HUES48 (cell line): Measurements from ENCODE around the gene FASN.

Source experiments
- H3K27ac ChIP-seq: one replicate; pipeline ENCODE4 v1.7.0; 2013; ENCODE audit warnings: low read depth, low read length, inconsistent platforms
- H3K27me3 ChIP-seq: 2 replicates; pipeline ENCODE4 v1.6.1; 2013; ENCODE audit warnings: mild to moderate bottlenecking, low read length; ENCODE audit not compliant: control insufficient read depth, insufficient read depth
- H3K36me3 ChIP-seq: 2 replicates; pipeline ENCODE4 v1.6.1; 2013; ENCODE audit warnings: low read length; ENCODE audit not compliant: control insufficient read depth, insufficient read depth
- H3K4me1 ChIP-seq: 2 replicates; pipeline ENCODE4 v1.6.1; 2013; ENCODE audit warnings: mild to moderate bottlenecking, low read length; ENCODE audit not compliant: control insufficient read depth, insufficient read depth
- H3K4me3 ChIP-seq: 2 replicates; pipeline ENCODE4 v1.5.1; 2013; ENCODE audit warnings: mild to moderate bottlenecking, low read depth, low read length
- H3K9ac ChIP-seq: 2 replicates; pipeline ENCODE4 v1.6.1; 2013; ENCODE audit warnings: mild to moderate bottlenecking, low read depth, low read length, moderate library complexity
- H3K9me3 ChIP-seq: 2 replicates; pipeline ENCODE4 v1.6.1; 2013; ENCODE audit warnings: low read length; ENCODE audit not compliant: control insufficient read depth, insufficient read depth

Gene FASN

GRCh38 chr17:82091264-82092066 is 6.6 kb downstream of the FASN start:
- Histone ChIP-seq H3K4me3 (no peak overlapping the region), H3K9ac (no peak overlapping the region), H3K27ac (no peak overlapping the region), H3K36me3 (peaks cover 93% of the 10 kb centered on the region), H3K27me3 (no peaks in the 10 kb centered on the region), H3K9me3 (no peaks in the 10 kb centered on the region), H3K4me1 (peaks cover 3% of the 10 kb centered on the region; the same call in 1 of the 2 replicates)

- H3K9me3 ChIP-seq: no peaks in the 10 kb centered on the region
- H3K9ac ChIP-seq: no peak overlapping the region
- no peak overlapping the region for H3K27ac ChIP-seq
- peaks cover 94% of the 10 kb centered on the region for H3K36me3 ChIP-seq
- H3K27me3 ChIP-seq: no peaks in the 10 kb centered on the region
- H3K4me3 ChIP-seq: no peak overlapping the region
- no peaks in the 10 kb centered on the region for H3K4me1 ChIP-seq
These were observed 7.3 kb downstream of the FASN start for GRCh38 chr17:82090549-82091263.

DNA sequence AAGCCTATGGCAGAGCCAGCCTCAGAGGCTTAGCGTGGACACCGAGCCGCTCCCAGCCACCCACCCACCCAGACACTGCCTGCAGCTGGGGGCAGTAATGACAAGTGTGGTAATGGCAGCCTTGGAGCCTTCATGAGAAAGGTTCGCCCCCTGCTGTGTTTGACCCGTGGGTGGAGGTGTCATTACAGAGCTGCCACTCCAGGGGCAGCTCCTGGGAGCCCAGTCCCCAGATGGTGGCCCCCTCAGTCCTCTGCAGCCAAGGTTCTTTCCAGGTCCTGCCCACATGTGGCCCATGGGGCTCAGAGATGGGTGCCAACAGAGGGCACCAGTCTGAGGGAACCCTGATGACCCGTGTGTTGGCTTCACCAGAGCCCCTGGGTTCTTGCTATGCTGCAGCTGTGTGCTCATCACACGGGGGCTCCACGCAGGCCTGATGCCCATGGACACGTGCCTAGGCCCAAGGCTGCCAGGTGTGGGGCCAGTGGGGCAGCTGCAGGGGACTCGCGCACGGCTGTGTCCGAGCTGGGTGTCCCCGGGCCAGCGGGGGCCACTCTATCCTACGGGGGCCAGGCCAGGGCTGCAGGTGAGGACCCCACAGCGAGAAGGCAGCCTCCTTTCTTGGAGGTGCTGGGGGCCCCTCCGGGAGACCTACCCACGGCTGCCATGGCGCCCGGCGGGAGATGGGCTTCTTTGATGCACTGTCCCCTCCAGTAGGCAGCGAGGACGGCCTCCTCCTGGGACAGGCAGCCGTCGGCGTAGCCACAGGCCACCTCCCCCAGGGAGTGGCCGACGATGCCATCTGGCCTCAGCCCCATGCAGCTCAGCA is 8.1 kb downstream of the FASN start:
- no peak overlapping the region for H3K9ac ChIP-seq
- no peak overlapping the region for H3K4me3 ChIP-seq
- peaks cover 94% of the 10 kb centered on the region for H3K36me3 ChIP-seq
- no peaks in the 10 kb centered on the region for H3K9me3 ChIP-seq
- no peaks in the 10 kb centered on the region for H3K4me1 ChIP-seq
- H3K27ac ChIP-seq: no peak overlapping the region
- H3K27me3 ChIP-seq: no peaks in the 10 kb centered on the region

- Histone ChIP-seq H3K9me3 (no peaks in the 10 kb centered on the region), H3K36me3 (peaks cover 98% of the 10 kb centered on the region), H3K27me3 (no peaks in the 10 kb centered on the region), H3K27ac (no peak overlapping the region), H3K4me3 (no peak overlapping the region), H3K4me1 (no peaks in the 10 kb centered on the region), H3K9ac (no peak overlapping the region)
These were observed 9.0 kb downstream of the FASN start for GRCh38 chr17:82088838-82089722.

DNA sequence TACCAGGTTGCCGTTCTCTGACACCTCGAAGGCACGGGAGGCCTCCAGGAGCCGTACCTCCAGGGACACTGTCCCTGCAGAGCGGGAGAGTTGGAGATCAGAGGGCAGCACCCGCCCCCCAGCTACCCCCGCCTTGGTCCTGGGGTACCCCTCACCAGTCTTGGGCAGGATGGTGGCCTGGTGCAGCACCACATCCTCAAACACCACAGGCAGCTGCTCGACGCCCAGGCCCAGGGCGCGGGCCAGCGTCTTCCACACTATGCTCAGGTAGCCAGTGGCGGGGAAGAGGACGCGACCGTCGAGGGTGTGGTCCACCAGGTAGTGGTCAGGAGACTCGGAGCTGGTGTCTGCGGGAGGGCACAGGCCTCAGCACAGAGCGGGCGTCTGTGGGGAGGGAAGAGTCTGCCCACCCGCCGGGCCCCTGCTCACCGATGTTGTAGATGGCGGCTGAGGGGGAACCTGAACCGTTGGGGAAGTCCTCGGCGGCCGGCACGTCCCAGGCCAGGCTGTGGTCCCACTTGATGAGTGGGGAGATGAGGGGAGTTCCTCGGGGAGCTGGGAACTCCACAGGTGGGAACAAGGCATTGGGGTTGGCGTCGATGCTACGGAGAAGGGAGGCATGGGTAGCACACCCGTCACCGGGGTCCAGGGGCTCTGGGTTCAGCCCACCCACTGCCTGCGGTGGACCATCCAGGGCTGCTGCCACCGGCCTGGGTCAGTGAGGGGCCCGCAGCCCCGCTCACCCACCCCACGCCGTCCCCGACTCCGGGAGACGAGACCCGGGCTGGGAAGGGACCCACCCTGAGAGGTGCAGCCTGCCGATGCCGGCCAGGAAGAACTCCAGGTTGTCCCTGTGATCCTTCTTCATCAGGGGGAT is 9.8 kb downstream of the FASN start:
- H3K4me3 ChIP-seq: no peak overlapping the region
- peaks cover 99% of the 10 kb centered on the region for H3K36me3 ChIP-seq
- H3K9ac ChIP-seq: no peak overlapping the region

GRCh38 chr17:82086941-82087906 is 10.8 kb downstream of the FASN start:
- Histone ChIP-seq H3K4me3 (no peak overlapping the region), H3K36me3 (peaks cover 100% of the 10 kb centered on the region), H3K27ac (no peak overlapping the region), H3K27me3 (no peaks in the 10 kb centered on the region), H3K4me1 (no peaks in the 10 kb centered on the region), H3K9ac (no peak overlapping the region), H3K9me3 (no peaks in the 10 kb centered on the region)

More for the DNA sequence above, 9.8 kb downstream of the FASN start:
- Histone ChIP-seq H3K27me3 (no peaks in the 10 kb centered on the region), H3K4me1 (no peaks in the 10 kb centered on the region), H3K9me3 (no peaks in the 10 kb centered on the region), H3K27ac (no peak overlapping the region)

- Histone ChIP-seq H3K4me1 (no peaks in the 10 kb centered on the region), H3K27me3 (no peaks in the 10 kb centered on the region), H3K4me3 (no peak overlapping the region), H3K9me3 (no peaks in the 10 kb centered on the region), H3K9ac (no peak overlapping the region), H3K36me3 (peaks cover 99% of the 10 kb centered on the region), H3K27ac (no peak overlapping the region)
These were observed 11.9 kb downstream of the FASN start for GRCh38 chr17:82085931-82086764.

GRCh38 chr17:82085031-82085861 is 12.8 kb downstream of the FASN start:
- H3K27ac ChIP-seq: no peak overlapping the region
- no peaks in the 10 kb centered on the region for H3K9me3 ChIP-seq
- H3K4me1 ChIP-seq: no peaks in the 10 kb centered on the region
- no peak overlapping the region for H3K4me3 ChIP-seq
- peaks cover 99% of the 10 kb centered on the region for H3K36me3 ChIP-seq
- H3K9ac ChIP-seq: no peak overlapping the region
- H3K27me3 ChIP-seq: no peaks in the 10 kb centered on the region
